Ramos (cell line): ENCODE results near the gene DOCK9.
"Not testable (repeated sequence)": the region's sequence is repeated elsewhere in the genome, so short reads cannot be mapped to it uniquely, and the experiment has no call there.

Experiments used
- in situ Hi-C: fragments of 300-500 bp; cut with MboI; formaldehyde crosslinking; loops from one replicate; pipeline ENCODE4 v1.14.3; 2022; ENCODE audit warnings: low sequenced_read_pairs; ENCODE audit not compliant: unreplicated experiment

The DOCK9 gene

GRCh38 chr13:98835156-98835555, 142.7 kb downstream of the DOCK9 start:
- in situ Hi-C loops: no loop called here

GRCh38 chr13:98834254-98834960, 143.5 kb downstream of the DOCK9 start:
- in situ Hi-C loops: no loop called here

GRCh38 chr13:98831236-98831635, 146.6 kb downstream of the DOCK9 start:
- in situ Hi-C loops: no loop called here

GRCh38 chr13:98829541-98829940, 148.3 kb downstream of the DOCK9 start:
- in situ Hi-C loops: no loop called here

GRCh38 chr13:98828614-98829013, 149.2 kb downstream of the DOCK9 start:
- in situ Hi-C loops: no loop called here

- in situ Hi-C loops: no loop called here
Observed at GRCh38 chr13:98827449-98827848, 150.4 kb downstream of the DOCK9 start.

GRCh38 chr13:98826146-98826545, 151.7 kb downstream of the DOCK9 start:
- in situ Hi-C loops: no loop called here

GRCh38 chr13:98825659-98826058, 152.2 kb downstream of the DOCK9 start:
- in situ Hi-C loops: no loop called here

- in situ Hi-C loops: no loop called here
Observed at GRCh38 chr13:98824376-98825160, 153.3 kb downstream of the DOCK9 start.

- in situ Hi-C loops: no loop called here
Observed at GRCh38 chr13:98823442-98823841, 154.4 kb downstream of the DOCK9 start.

- in situ Hi-C loops: no loop called here
Observed at GRCh38 chr13:98822225-98822606, 155.6 kb downstream of the DOCK9 start.

GRCh38 chr13:98821372-98822224, 156.3 kb downstream of the DOCK9 start:
- in situ Hi-C loops: no loop called here

GRCh38 chr13:98820744-98821371, 157.0 kb downstream of the DOCK9 start:
- in situ Hi-C loops: no loop called here

- in situ Hi-C loops: no loop called here
Observed at GRCh38 chr13:98820300-98820699, 157.6 kb downstream of the DOCK9 start.

GRCh38 chr13:98819382-98820010, 158.4 kb downstream of the DOCK9 start:
- in situ Hi-C loops: no loop called here

- in situ Hi-C loops: no loop called here
Observed at GRCh38 chr13:98816406-98816805, 161.5 kb downstream of the DOCK9 start.

GRCh38 chr13:98813993-98814392, 163.9 kb downstream of the DOCK9 start:
- in situ Hi-C loops: no loop called here

GRCh38 chr13:98812186-98812790, 165.6 kb downstream of the DOCK9 start:
- in situ Hi-C loops: not testable (repeated sequence)

- in situ Hi-C loops: no loop called here
Observed at GRCh38 chr13:98810746-98811145, 167.1 kb downstream of the DOCK9 start.
